Measurements from ENCODE around the gene PIP4K2A.

- TF ChIP-seq CTCF (conservative IDR thresholded peaks at IDR 0.05; ENCODE audit: low read depth in 2 of 2) (no peak), EZH2phosphoT487 (IDR thresholded peaks at IDR 0.05; ENCODE audit: unreplicated experiment) (no peak), REST (IDR thresholded peaks at IDR 0.05; ENCODE audit: unreplicated experiment) (no peak), POLR2AphosphoS5 (IDR thresholded peaks at IDR 0.05; ENCODE audit: low read depth) (no peak), JUNB (IDR thresholded peaks at IDR 0.05; ENCODE audit: unreplicated experiment) (no peak), NANOG (IDR thresholded peaks at IDR 0.05; ENCODE audit: borderline replicate concordance) (no peak), EZH2 (IDR thresholded peaks at IDR 0.05; ENCODE audit: low read depth, unreplicated experiment) (no peak), ZNF331 (CRISPR knock-in tag; IDR thresholded peaks at IDR 0.05; ENCODE audit: low read depth) (no peak), CREB1 (CRISPR knock-in tag; IDR thresholded peaks at IDR 0.05; ENCODE audit: low read depth) (no peak), STAT1 (IDR thresholded peaks at IDR 0.05; ENCODE audit: unreplicated experiment) (no peak), ZNF462 (CRISPR knock-in tag; IDR thresholded peaks at IDR 0.05) (no peak)
Observed at GRCh38 chr10:22712956-22713852, 1.2 kb downstream of the PIP4K2A start.
